Neural crest cell (in vitro differentiated cells): ENCODE data around the gene GJA5. TPM values are rescaled to one million over a fixed set of nuclear protein-coding genes. Genes with fewer than 3 reads are reported as not detected.

ENCODE experiments used
- DNase-seq: peaks from one replicate; pipeline ENCODE4 v3.0.0; 2021; ENCODE audit warnings: low read depth, mixed read lengths, low spot score
- H3K27ac Mint-ChIP-seq: one replicate; pipeline ENCODE4 v1.8.0; 2021; ENCODE audit warnings: mild to moderate bottlenecking, mixed read lengths; ENCODE audit not compliant: unreplicated experiment
- H3K27me3 Mint-ChIP-seq: 2 replicates; pipeline ENCODE4 v1.8.0; 2021; ENCODE audit warnings: low read depth, mild to moderate bottlenecking, mixed read lengths
- H3K36me3 Mint-ChIP-seq: 2 replicates; pipeline ENCODE4 v1.8.0; 2021; ENCODE audit warnings: low read depth, mild to moderate bottlenecking, mixed read lengths
- H3K4me1 Mint-ChIP-seq: 2 replicates; pipeline ENCODE4 v1.8.0; 2021; ENCODE audit warnings: mixed read lengths
- H3K4me3 Mint-ChIP-seq: one replicate; pipeline ENCODE4 v1.8.0; 2021; ENCODE audit warnings: mild to moderate bottlenecking, mixed read lengths
- H3K9me3 Mint-ChIP-seq: 2 replicates; pipeline ENCODE4 v1.8.0; 2021; ENCODE audit warnings: mixed read lengths
- CTCF ChIP-seq: fragments of 200-600 bp; sonication (generic); conservative IDR thresholded peaks from 2 replicates; pipeline ENCODE4 v1.5.0; 2021; ENCODE audit warnings: antibody characterized with exemption, mild to moderate bottlenecking
- total RNA-seq: library from RNA; stranded (reverse); gene quantifications from 2 replicates; pipeline ENCODE4 v1.2.1, GENCODE V29; 2021

The GJA5 gene
- total RNA-seq, 1 donor from 2014 or later, result 1.2 TPM

- TF ChIP-seq CTCF, result no peak
- peak overlapping the region; percentile 31 for H3K27ac Mint-ChIP-seq
- H3K27me3 Mint-ChIP-seq, result peaks cover 3% of the 10 kb centered on the region
- H3K9me3 Mint-ChIP-seq, result no peaks in the 10 kb centered on the region
- H3K4me3 Mint-ChIP-seq, result no peak overlapping the region
- H3K36me3 Mint-ChIP-seq, result no peaks in the 10 kb centered on the region
- no peak for DNase-seq
- peaks cover 14% of the 10 kb centered on the region for H3K4me1 Mint-ChIP-seq
These were observed 2.0 kb upstream of the GJA5 start for GRCh38 chr1:147762233-147763024.

GRCh38 chr1:147758379-147759100, 1.9 kb downstream of the GJA5 start:
- TF ChIP-seq CTCF, result no peak
- H3K27ac Mint-ChIP-seq, result no peak overlapping the region
- no peak overlapping the region for H3K4me3 Mint-ChIP-seq
- H3K4me1 Mint-ChIP-seq, result peaks cover 23% of the 10 kb centered on the region
- H3K27me3 Mint-ChIP-seq, result peaks cover 3% of the 10 kb centered on the region
- DNase-seq, result no peak
- no peaks in the 10 kb centered on the region for H3K9me3 Mint-ChIP-seq
- H3K36me3 Mint-ChIP-seq, result no peaks in the 10 kb centered on the region

- Mint-ChIP-seq H3K27me3 (peaks cover 3% of the 10 kb centered on the region), H3K27ac (peak overlapping the region; percentile 15), H3K36me3 (no peaks in the 10 kb centered on the region), H3K9me3 (no peaks in the 10 kb centered on the region), H3K4me3 (no peak overlapping the region), H3K4me1 (peaks cover 27% of the 10 kb centered on the region)
- no peak for TF ChIP-seq CTCF
- no peak for DNase-seq
These were observed 3.1 kb downstream of the GJA5 start for GRCh38 chr1:147757015-147757990.

GRCh38 chr1:147756341-147756740, 4.1 kb downstream of the GJA5 start:
- Mint-ChIP-seq H3K4me3 (no peak overlapping the region), H3K27me3 (peaks cover 3% of the 10 kb centered on the region), H3K4me1 (peaks cover 25% of the 10 kb centered on the region)

More at GRCh38 chr1:147756341-147756740, 4.1 kb downstream of the GJA5 start:
- Mint-ChIP-seq H3K27ac (no peak overlapping the region), H3K36me3 (no peaks in the 10 kb centered on the region), H3K9me3 (no peaks in the 10 kb centered on the region)
- no peak for TF ChIP-seq CTCF
- no peak for DNase-seq
